ENCODE results near the gene LRIG1.

LRIG1 gene

GRCh38 chr3:66362541-66362941 lies 138.3 kb downstream of the LRIG1 start:
- H3K27me3 ChIP-seq: no peaks in the 10 kb centered on the region
- no peaks in the 10 kb centered on the region for H3K36me3 ChIP-seq
- H3K9me3 ChIP-seq (replicated peaks in 1 of 11): no peaks in the 10 kb centered on the region
- H3K4me3 ChIP-seq: no peak overlapping the region
- no peaks in the 10 kb centered on the region for H4K20me1 ChIP-seq
- H3K4me2 ChIP-seq: no peak overlapping the region
- no peak for TF ChIP-seq Cebpa-rat (IDR thresholded peaks at IDR 0.05)
- no peak overlapping the region for H3K27ac ChIP-seq
- H3K9ac ChIP-seq: no peak overlapping the region
- H3K4me1 ChIP-seq: peaks cover 0 to under 1% (median 0%) of the 10 kb centered on the region in 10 experiments; a peak in 6 of 20 replicates

DNA sequence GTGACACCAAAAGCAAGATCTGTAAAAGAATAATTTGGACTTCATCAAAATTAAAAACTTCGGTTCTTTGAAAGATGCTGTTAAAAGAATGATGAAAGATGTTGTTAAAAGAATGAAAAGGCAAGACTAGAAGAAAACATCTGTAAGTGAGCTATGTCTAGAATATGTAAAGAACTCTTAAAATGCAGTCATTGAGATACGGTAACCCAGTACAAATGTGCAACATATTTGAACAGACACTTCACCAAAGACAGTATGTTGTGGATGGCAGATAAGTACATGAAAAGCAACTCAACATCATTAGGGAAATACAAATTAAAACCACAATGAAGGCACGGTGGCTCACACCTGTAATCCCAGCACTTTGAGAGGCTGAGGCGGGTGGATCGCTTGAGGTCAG lies 139.5 kb downstream of the LRIG1 start:
- Histone ChIP-seq H3K27ac (no peak overlapping the region), H3K36me3 (no peaks in the 10 kb centered on the region), H4K20me1 (no peaks in the 10 kb centered on the region), H3K4me3 (no peak overlapping the region), H3K4me2 (no peak overlapping the region), H3K4me1 (no peaks in the 10 kb centered on the region), H3K9me3 (replicated peaks in 1 of 11) (no peaks in the 10 kb centered on the region), H3K27me3 (no peaks in the 10 kb centered on the region), H3K9ac (no peak overlapping the region)
- no peak for TF ChIP-seq Cebpa-rat (IDR thresholded peaks at IDR 0.05)

DNA sequence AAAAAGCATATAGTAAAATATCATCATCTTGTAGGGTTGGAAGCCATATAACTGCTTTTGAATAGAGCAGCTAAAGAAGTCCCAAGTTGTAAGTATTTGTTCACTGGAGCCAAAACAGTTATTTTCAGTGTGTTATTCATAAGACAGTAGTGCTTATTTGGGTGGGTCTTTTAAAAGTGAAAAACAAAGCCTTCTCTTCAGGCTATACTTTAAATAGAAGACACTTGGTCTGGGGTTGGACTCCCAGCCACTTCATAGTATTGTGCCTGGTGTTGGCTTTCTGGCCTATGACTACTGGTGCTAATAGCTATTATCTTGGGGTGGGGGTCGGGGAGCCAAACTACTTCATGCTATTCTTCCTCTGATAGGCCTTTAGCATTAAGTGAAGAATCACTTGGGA lies 144.8 kb downstream of the LRIG1 start:
- Histone ChIP-seq H3K4me1 (no peaks in the 10 kb centered on the region), H3K4me2 (no peak overlapping the region), H3K4me3 (no peak overlapping the region), H3K27me3 (no peaks in the 10 kb centered on the region), H4K20me1 (no peaks in the 10 kb centered on the region), H3K9me3 (replicated peaks in 1 of 11) (no peaks in the 10 kb centered on the region), H3K27ac (no peak overlapping the region), H3K36me3 (no peaks in the 10 kb centered on the region), H3K9ac (no peak overlapping the region)
- no peak for TF ChIP-seq Cebpa-rat (IDR thresholded peaks at IDR 0.05)

GRCh38 chr3:66355394-66355793 lies 145.4 kb downstream of the LRIG1 start:
- Histone ChIP-seq H3K27me3 (no peaks in the 10 kb centered on the region), H4K20me1 (no peaks in the 10 kb centered on the region), H3K27ac (no peak overlapping the region), H3K36me3 (no peaks in the 10 kb centered on the region), H3K4me2 (no peak overlapping the region), H3K4me1 (no peaks in the 10 kb centered on the region), H3K9me3 (replicated peaks in 1 of 11) (no peaks in the 10 kb centered on the region), H3K9ac (no peak overlapping the region), H3K4me3 (no peak overlapping the region)
- no peak for TF ChIP-seq Cebpa-rat (IDR thresholded peaks at IDR 0.05)

DNA sequence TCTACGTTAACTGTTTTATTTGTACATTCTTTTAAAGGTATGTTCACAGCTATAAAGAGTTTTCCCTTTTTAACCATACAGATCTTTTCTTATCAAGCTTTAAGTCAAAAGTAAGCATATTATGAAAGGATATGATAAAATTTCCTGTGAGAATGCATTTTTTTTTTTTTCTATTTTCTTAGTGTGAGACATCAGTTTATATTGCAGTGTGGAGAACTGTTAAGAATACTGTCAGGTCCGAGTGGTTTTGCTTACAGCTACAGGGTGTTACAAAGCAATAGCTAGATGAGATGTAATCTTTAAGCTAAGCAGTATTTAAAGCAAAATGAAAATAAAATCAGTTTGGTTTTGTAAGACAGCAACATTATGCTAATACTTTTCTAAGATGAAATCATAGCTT lies 146.8 kb downstream of the LRIG1 start:
- no peaks in the 10 kb centered on the region for H3K36me3 ChIP-seq
- H3K4me2 ChIP-seq: no peak overlapping the region
- no peaks in the 10 kb centered on the region for H3K4me1 ChIP-seq
- no peak overlapping the region for H3K4me3 ChIP-seq
- H3K27me3 ChIP-seq: no peaks in the 10 kb centered on the region
- TF ChIP-seq Cebpa-rat (IDR thresholded peaks at IDR 0.05): no peak
- no peaks in the 10 kb centered on the region for H4K20me1 ChIP-seq
- no peak overlapping the region for H3K9ac ChIP-seq
- H3K27ac ChIP-seq: no peak overlapping the region
- H3K9me3 ChIP-seq (replicated peaks in 1 of 11): no peaks in the 10 kb centered on the region

DNA sequence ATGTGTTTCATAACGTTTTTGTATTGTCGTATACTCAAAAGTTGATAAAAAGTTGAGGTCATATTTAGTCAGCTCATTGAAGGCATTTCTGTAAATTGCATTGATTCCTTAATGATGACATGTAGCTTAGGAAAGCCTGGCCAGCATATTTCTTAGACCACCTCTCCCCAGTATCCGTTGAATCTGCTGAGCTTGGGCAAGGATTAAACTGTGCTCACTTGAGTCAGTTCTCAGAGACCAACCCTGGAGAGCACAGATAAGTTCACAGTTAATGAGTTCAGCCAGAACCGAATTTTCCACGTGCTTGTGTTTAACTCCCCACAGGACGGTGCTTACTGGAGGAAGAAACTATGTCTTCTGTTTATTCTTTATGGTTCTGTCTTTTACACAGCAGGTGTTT lies 147.3 kb downstream of the LRIG1 start:
- H3K9ac ChIP-seq: no peak overlapping the region
- H3K9me3 ChIP-seq (replicated peaks in 1 of 11): no peaks in the 10 kb centered on the region
- H3K36me3 ChIP-seq: no peaks in the 10 kb centered on the region
- no peak for TF ChIP-seq Cebpa-rat (IDR thresholded peaks at IDR 0.05)
- H3K27ac ChIP-seq: no peak overlapping the region
- H4K20me1 ChIP-seq: no peaks in the 10 kb centered on the region
- no peak overlapping the region for H3K4me3 ChIP-seq
- H3K27me3 ChIP-seq: no peaks in the 10 kb centered on the region
- no peaks in the 10 kb centered on the region for H3K4me1 ChIP-seq
- H3K4me2 ChIP-seq: no peak overlapping the region

DNA sequence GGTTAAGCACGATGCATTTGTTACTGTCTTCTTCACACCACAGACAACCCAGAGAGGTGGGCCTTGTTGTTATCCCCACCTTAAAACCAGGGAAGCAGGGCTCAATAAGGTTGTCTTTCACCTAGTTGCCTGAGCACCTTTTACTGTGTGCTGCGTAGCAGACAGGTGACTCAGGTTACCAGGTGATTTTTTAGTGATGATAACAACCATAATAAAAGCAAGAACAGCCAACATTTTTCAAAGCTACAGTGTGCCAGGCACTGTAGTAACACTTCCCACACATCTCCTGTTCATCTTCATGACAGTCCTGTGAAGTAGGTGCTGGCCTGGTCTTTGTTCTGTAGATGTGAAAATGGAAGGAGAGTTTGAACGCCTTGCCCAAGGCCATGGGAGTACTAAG lies 147.8 kb downstream of the LRIG1 start:
- TF ChIP-seq Cebpa-rat (IDR thresholded peaks at IDR 0.05): no peak
- H3K4me1 ChIP-seq: no peaks in the 10 kb centered on the region
- peaks cover 0 to 2% (median 0%) of the 10 kb centered on the region in 11 experiments; a peak in 5 of 22 replicates for H3K9me3 ChIP-seq (replicated peaks in 1 of 11)
- no peak overlapping the region for H3K4me3 ChIP-seq
- H4K20me1 ChIP-seq: no peaks in the 10 kb centered on the region
- no peak overlapping the region for H3K27ac ChIP-seq
- peaks cover 0 to 2% (median 0%) of the 10 kb centered on the region in 11 experiments; a peak in 7 of 22 replicates for H3K36me3 ChIP-seq
- no peaks in the 10 kb centered on the region for H3K27me3 ChIP-seq
- H3K4me2 ChIP-seq: no peak overlapping the region
- no peak overlapping the region for H3K9ac ChIP-seq

DNA sequence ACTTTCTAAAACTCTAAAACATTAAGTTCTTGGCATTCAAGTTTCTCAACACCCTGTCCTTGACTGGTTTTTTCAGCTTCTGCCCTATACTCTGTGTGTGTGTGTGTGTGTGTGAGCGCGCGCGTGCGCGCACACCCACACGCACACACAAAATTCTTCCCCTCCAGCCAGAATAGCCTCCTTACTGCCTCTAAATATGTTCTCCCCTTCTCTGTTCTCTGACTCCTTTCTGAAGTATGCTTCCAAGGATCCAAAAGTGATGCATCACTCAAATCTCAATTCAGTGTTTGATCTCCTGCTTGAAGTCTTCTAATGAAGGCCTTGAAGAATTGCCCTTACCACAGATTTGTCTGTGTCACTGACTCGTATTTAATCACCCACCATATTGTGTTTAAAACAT lies 150.2 kb downstream of the LRIG1 start:
- no peak overlapping the region for H3K4me2 ChIP-seq
- no peak overlapping the region for H3K4me3 ChIP-seq
- H3K27me3 ChIP-seq: no peaks in the 10 kb centered on the region
- no peaks in the 10 kb centered on the region for H4K20me1 ChIP-seq
- TF ChIP-seq Cebpa-rat (IDR thresholded peaks at IDR 0.05): no peak
- peaks cover 12 to 20% (median 16%) of the 10 kb centered on the region in 11 experiments; a peak in 20 of 22 replicates for H3K36me3 ChIP-seq
- peaks cover 0 to 5% (median 2%) of the 10 kb centered on the region in 10 experiments; a peak in 9 of 20 replicates for H3K4me1 ChIP-seq
- peaks cover 12 to 18% (median 16%) of the 10 kb centered on the region in 11 experiments for H3K9me3 ChIP-seq (replicated peaks in 1 of 11)
- H3K27ac ChIP-seq: no peak overlapping the region
- no peak overlapping the region for H3K9ac ChIP-seq

DNA sequence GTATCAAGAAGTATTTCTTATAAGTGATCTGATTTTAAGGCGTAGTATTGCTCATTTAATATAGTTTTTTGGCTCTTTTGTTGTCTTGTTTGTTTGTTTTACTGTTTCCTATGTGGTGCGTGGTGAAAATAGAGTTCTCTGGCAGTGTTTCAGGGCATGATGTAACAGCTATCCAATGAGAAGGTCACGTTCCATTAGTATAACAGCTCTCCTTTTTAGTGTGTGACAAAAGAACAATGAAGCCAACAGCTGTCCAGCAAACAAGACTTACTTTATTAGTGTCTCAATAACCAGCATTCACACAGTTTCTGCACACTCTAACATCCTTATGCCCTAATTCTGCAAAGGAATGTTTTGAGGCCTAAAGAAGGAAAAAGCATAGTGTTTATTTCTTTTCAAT lies 152.1 kb downstream of the LRIG1 start:
- H3K4me2 ChIP-seq: no peak overlapping the region
- H3K4me1 ChIP-seq: peaks cover 0 to 24% (median 21%) of the 10 kb centered on the region in 10 experiments; a peak in 16 of 20 replicates
- H4K20me1 ChIP-seq: no peaks in the 10 kb centered on the region
- no peaks in the 10 kb centered on the region for H3K27me3 ChIP-seq
- no peak overlapping the region for H3K9ac ChIP-seq
- no peak for TF ChIP-seq Cebpa-rat (IDR thresholded peaks at IDR 0.05)
- no peak overlapping the region for H3K4me3 ChIP-seq
- H3K27ac ChIP-seq: no peak overlapping the region
- peaks cover 12 to 18% (median 16%) of the 10 kb centered on the region in 11 experiments for H3K9me3 ChIP-seq (replicated peaks in 1 of 11)
- H3K36me3 ChIP-seq: peaks cover 12 to 20% (median 16%) of the 10 kb centered on the region in 11 experiments; a peak in 20 of 22 replicates

- TF ChIP-seq Cebpa-rat (IDR thresholded peaks at IDR 0.05): no peak
- H3K27ac ChIP-seq: no peak overlapping the region
Observed at GRCh38 chr3:66344848-66345578, 155.8 kb downstream of the LRIG1 start.

More at GRCh38 chr3:66344848-66345578, 155.8 kb downstream of the LRIG1 start:
- Histone ChIP-seq H3K36me3 (peaks cover 12 to 20% (median 16%) of the 10 kb centered on the region in 11 experiments; a peak in 20 of 22 replicates), H3K4me1 (peaks cover 0 to 33% (median 23%) of the 10 kb centered on the region in 10 experiments; a peak in 16 of 20 replicates), H3K4me3 (no peak overlapping the region), H3K9me3 (replicated peaks in 1 of 11) (peaks cover 12 to 18% (median 16%) of the 10 kb centered on the region in 11 experiments), H4K20me1 (no peaks in the 10 kb centered on the region), H3K9ac (no peak overlapping the region), H3K4me2 (peak overlapping the region in 8 of 11 experiments; percentile 42 to 61 (median 53); a peak in 18 of 22 replicates), H3K27me3 (no peaks in the 10 kb centered on the region)
